ENCODE measurements around the gene BPIFA1. TPM values are rescaled to one million over a fixed set of nuclear protein-coding genes. Genes with fewer than 3 reads are reported as not detected.

The BPIFA1 gene
- total RNA-seq, 4 donors from 2014 or later: not detected

DNA sequence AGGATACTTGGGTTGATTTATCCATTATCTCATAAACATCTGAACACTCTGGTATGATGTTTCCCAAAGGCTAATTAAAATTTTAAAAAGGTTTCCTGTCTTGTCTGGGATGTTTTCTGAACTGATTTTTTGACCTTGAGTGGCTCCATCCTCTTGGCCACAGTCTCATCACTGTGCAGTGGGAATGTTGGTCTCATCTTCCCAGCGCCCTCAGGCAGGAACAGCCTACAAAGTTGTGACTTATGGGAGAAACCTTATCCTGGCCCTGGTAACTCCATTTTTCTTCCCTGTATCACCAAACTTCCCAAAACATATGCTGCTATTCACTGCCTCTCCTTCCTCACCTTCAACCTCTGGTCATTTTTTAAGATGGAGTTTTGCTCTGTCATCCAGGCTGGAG lies 25.4 kb upstream of the BPIFA1 start:
- Histone ChIP-seq H3K27me3 (no peaks in the 10 kb centered on the region), H3K36me3 (no peaks in the 10 kb centered on the region), H3K9me3 (no peaks in the 10 kb centered on the region), H3K4me3 (no peak overlapping the region), H3K27ac (no peak overlapping the region), H3K4me1 (no peaks in the 10 kb centered on the region)
- 52% methylated on average over 1 of the region's 1 CpG for WGBS, 2 donors
- TF ChIP-seq, protein P1, sequence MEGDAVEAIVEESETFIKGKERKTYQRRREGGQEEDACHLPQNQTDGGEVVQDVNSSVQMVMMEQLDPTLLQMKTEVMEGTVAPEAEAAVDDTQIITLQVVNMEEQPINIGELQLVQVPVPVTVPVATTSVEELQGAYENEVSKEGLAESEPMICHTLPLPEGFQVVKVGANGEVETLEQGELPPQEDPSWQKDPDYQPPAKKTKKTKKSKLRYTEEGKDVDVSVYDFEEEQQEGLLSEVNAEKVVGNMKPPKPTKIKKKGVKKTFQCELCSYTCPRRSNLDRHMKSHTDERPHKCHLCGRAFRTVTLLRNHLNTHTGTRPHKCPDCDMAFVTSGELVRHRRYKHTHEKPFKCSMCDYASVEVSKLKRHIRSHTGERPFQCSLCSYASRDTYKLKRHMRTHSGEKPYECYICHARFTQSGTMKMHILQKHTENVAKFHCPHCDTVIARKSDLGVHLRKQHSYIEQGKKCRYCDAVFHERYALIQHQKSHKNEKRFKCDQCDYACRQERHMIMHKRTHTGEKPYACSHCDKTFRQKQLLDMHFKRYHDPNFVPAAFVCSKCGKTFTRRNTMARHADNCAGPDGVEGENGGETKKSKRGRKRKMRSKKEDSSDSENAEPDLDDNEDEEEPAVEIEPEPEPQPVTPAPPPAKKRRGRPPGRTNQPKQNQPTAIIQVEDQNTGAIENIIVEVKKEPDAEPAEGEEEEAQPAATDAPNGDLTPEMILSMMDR (IDR thresholded peaks at IDR 0.05): no peak
- no peak for TF ChIP-seq POLR2A (IDR thresholded peaks at IDR 0.05)
- DNase-seq (ENCODE audit: low spot score in 2 of 2): no peak

DNA sequence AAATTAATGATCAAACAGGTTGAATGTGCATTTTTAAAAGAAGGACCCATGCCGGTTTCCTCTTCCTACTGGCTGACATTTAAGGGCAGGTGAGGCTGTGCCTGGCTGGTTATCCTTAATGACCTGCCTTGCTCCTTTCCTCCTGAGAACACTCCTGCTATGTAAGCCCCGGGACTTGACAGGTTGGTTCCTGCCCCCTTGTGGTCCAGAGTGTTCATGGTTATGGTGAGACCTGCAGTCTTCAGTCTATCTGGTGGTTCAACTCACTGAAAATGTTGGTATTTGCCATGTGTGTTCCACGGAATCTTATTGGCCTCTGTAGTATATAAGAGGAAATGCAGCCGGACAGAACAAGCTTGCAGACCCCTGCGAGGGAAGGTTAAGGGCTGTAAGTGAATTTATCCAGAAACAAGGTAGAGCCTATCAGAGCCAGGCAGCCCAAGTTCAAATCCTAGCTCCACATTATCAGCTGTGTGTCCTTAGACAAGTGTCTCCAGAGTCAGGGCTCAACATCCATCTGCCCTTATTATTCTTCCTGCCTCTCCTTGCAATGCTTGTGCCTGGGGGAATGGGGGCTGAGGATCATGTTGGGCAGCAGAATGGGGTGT lies 23.9 kb upstream of the BPIFA1 start:
- Histone ChIP-seq H3K4me3 (no peak overlapping the region), H3K27ac (no peak overlapping the region), H3K4me1 (no peaks in the 10 kb centered on the region), H3K27me3 (no peaks in the 10 kb centered on the region), H3K36me3 (no peaks in the 10 kb centered on the region), H3K9me3 (no peaks in the 10 kb centered on the region)
- TF ChIP-seq, protein P1 (IDR thresholded peaks at IDR 0.05): peak in 1 of 5 experiments; percentile 21
- TF ChIP-seq POLR2A (IDR thresholded peaks at IDR 0.05) (no peak), EP300 (IDR thresholded peaks at IDR 0.05) (no peak)
- no peak for DNase-seq (ENCODE audit: low spot score in 2 of 2)
- 20% methylated on average over 5 of the region's 5 CpGs for WGBS, 2 donors

DNA sequence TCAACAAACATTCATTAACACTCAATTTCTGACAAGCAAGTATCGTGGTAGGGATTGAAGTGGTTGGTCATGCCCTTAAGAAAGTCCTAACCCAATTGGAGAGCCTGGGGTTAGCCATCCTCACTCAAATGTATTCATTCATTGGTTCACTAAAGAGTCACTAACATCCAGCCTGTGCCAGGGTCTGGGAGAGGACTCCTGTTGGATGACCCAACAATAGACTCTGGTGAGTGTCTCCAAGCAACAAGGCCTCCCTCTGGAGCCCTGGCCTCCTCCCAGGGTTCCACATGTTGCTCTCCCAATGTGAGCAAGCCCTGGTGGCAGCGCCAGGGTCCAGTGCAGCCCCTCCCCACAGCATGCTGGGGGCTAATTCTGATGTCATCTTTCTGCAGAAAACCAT lies 18.7 kb upstream of the BPIFA1 start, which contains the start of gene BPIFA3:
Gene BPIFA3, plus strand, starts transcription at position 301 of the 400 bp plus-strand sequence. CDS start 185 bp downstream, outside the sequence.
- Histone ChIP-seq H3K9me3 (no peaks in the 10 kb centered on the region), H3K4me1 (no peaks in the 10 kb centered on the region), H3K27ac (no peak within 1 kb of the TSS), H3K4me3 (no peak within 1 kb of the TSS), H3K27me3 (no peaks in the 10 kb centered on the region), H3K36me3 (no peaks in the 10 kb centered on the region)
- DNase-seq (ENCODE audit: low spot score in 2 of 2): no peak
- TF ChIP-seq, protein P1 (IDR thresholded peaks at IDR 0.05): no peak
- TF ChIP-seq EP300 (IDR thresholded peaks at IDR 0.05): no peak
- no peak for TF ChIP-seq POLR2A (IDR thresholded peaks at IDR 0.05)
- WGBS, 2 donors: 86 to 93% methylated on average over 1 to 2 of the region's 2 CpGs

- Histone ChIP-seq H3K27ac (no peak overlapping the region), H3K9me3 (no peaks in the 10 kb centered on the region), H3K4me1 (no peaks in the 10 kb centered on the region), H3K36me3 (no peaks in the 10 kb centered on the region), H3K27me3 (peaks cover 0 to 5% of the 10 kb centered on the region in 2 donors), H3K4me3 (no peak overlapping the region)
- WGBS, 2 donors: 83 to 96% methylated on average over 4 of the region's 4 CpGs
- TF ChIP-seq, protein P1 (IDR thresholded peaks at IDR 0.05): no peak
- TF ChIP-seq EP300 (IDR thresholded peaks at IDR 0.05) (no peak), POLR2A (IDR thresholded peaks at IDR 0.05) (no peak)
- DNase-seq (ENCODE audit: low spot score in 2 of 2): no peak
Observed at GRCh38 chr20:33224399-33224798, 11.4 kb upstream of the BPIFA1 start.

GRCh38 chr20:33229843-33230242 lies 6.0 kb upstream of the BPIFA1 start:
- TF ChIP-seq EP300 (IDR thresholded peaks at IDR 0.05) (no peak), POLR2A (IDR thresholded peaks at IDR 0.05) (no peak)
- TF ChIP-seq, protein P1 (IDR thresholded peaks at IDR 0.05): no peak
- peaks cover 0 to 13% of the 10 kb centered on the region in 2 donors for H3K27me3 ChIP-seq
- no peaks in the 10 kb centered on the region for H3K4me1 ChIP-seq
- H3K4me3 ChIP-seq: no peak overlapping the region
- no peak overlapping the region for H3K27ac ChIP-seq
- H3K36me3 ChIP-seq: no peaks in the 10 kb centered on the region
- no peak for DNase-seq (ENCODE audit: low spot score in 2 of 2)
- 33 to 39% methylated on average over 6 of the region's 6 CpGs for WGBS, 2 donors
- H3K9me3 ChIP-seq: no peaks in the 10 kb centered on the region

All from tibial nerve (tissue), 4 donors.